Activated naive CD4-positive, alpha-beta T cell treated with anti-CD3 and anti-CD28 coated beads, Interleukin-2, amount 10 ng/mL, durations not matched to agents 7 days and 5 days (primary cell): ENCODE data around the gene RELCH.

Experiments
- CTCF ChIA-PET: fragments of 350-600 bp; sonication (Branson Sonifier 250); formaldehyde crosslinking; loops from one replicate; lab custom pipeline; 2021; ENCODE audit warnings: antibody characterized with exemption; lab: Charles Lee
- DNase-seq: peaks from one replicate; pipeline ENCODE4 v3.0.0-alpha.2; 2020
- H3K27ac Mint-ChIP-seq: one replicate; pipeline ENCODE4 v1.8.0; 2021; ENCODE audit warnings: mild to moderate bottlenecking, moderate library complexity, mixed read lengths
- H3K27me3 Mint-ChIP-seq: one replicate; pipeline ENCODE4 v1.8.0; 2021; ENCODE audit warnings: mild to moderate bottlenecking, mixed read lengths
- H3K36me3 Mint-ChIP-seq: one replicate; pipeline ENCODE4 v1.8.0; 2021; ENCODE audit warnings: mixed read lengths
- H3K4me1 Mint-ChIP-seq: one replicate; pipeline ENCODE4 v1.8.0; 2021; ENCODE audit warnings: mixed read lengths
- H3K4me3 Mint-ChIP-seq: one replicate; pipeline ENCODE4 v1.8.0; 2021; ENCODE audit warnings: mild to moderate bottlenecking, moderate library complexity, mixed read lengths
- H3K9me3 Mint-ChIP-seq: one replicate; pipeline ENCODE4 v1.8.0; 2021; ENCODE audit warnings: mixed read lengths

The RELCH gene

DNA sequence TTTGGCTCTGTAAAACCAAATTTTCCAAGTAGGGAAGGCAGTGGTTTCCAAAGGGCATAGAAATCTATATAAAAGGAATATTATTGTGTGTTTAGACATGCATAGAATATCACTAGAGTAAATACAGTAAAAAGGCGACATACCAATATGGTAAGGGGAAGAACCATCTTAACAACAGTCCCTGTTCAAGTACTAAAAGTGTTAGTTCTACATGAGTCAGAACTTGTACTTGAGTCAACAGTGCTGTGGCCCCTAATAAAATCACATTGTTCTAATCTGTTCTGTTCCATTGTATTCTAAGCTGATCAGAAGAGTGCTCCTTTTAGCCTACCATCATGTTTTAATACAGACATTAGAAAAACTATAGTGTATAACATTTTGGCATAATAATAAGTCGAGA lies 102.0 kb downstream of the RELCH start:
- H3K4me1 Mint-ChIP-seq, result no peaks in the 10 kb centered on the region

GRCh38 chr18:62294073-62294472 lies 107.0 kb downstream of the RELCH start:
- Mint-ChIP-seq H3K27ac (no peak overlapping the region), H3K4me3 (no peak overlapping the region), H3K27me3 (no peaks in the 10 kb centered on the region), H3K4me1 (no peaks in the 10 kb centered on the region), H3K36me3 (peaks cover 21% of the 10 kb centered on the region), H3K9me3 (no peaks in the 10 kb centered on the region)
- no peak for DNase-seq
- CTCF ChIA-PET, result interaction anchor here (1.2 kb wide), 1 partner anchor 8 kb away, joined by 3 read pairs; no protein-coding TSS in a partner anchor

More for the DNA sequence above, 102.0 kb downstream of the RELCH start:
- H3K36me3 Mint-ChIP-seq, result peaks cover 47% of the 10 kb centered on the region
- no peak for DNase-seq
- no peak overlapping the region for H3K4me3 Mint-ChIP-seq
- CTCF ChIA-PET, result no interaction called here
- no peaks in the 10 kb centered on the region for H3K27me3 Mint-ChIP-seq
- no peaks in the 10 kb centered on the region for H3K9me3 Mint-ChIP-seq
- no peak overlapping the region for H3K27ac Mint-ChIP-seq

GRCh38 chr18:62300359-62300963 lies 113.4 kb downstream of the RELCH start:
- H3K27ac Mint-ChIP-seq, result no peak overlapping the region
- H3K36me3 Mint-ChIP-seq, result peaks cover 52% of the 10 kb centered on the region
- no peak for DNase-seq
- no peak overlapping the region for H3K4me3 Mint-ChIP-seq
- H3K9me3 Mint-ChIP-seq, result no peaks in the 10 kb centered on the region
- H3K27me3 Mint-ChIP-seq, result no peaks in the 10 kb centered on the region
- CTCF ChIA-PET, result no interaction called here
- peaks cover 14% of the 10 kb centered on the region for H3K4me1 Mint-ChIP-seq

DNA sequence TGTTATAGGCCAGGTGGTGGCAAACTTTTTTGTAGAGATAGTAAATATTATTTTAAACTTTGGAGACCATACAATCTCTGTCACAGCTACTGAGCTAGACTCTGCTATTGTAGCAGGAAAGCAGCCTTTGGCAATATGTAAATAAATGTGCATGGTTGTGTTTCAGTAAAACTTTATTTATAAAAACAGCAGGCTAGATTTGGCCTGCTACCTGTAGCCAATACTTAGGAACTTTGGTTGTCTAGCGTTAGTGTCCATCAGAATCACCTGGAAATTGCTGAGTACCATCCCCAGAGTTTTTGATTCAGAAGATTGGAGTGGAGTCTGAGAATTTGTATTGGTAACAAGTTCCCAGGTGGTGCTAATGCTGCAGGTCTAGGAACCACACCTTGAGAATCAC lies 114.3 kb downstream of the RELCH start:
- Mint-ChIP-seq H3K36me3 (peaks cover 53% of the 10 kb centered on the region), H3K9me3 (no peaks in the 10 kb centered on the region), H3K27me3 (no peaks in the 10 kb centered on the region), H3K4me1 (peaks cover 14% of the 10 kb centered on the region), H3K27ac (no peak overlapping the region), H3K4me3 (no peak overlapping the region)
- DNase-seq, result no peak
- CTCF ChIA-PET, result no interaction called here

- Mint-ChIP-seq H3K36me3 (peaks cover 15% of the 10 kb centered on the region), H3K9me3 (no peaks in the 10 kb centered on the region), H3K4me3 (no peak overlapping the region), H3K27ac (no peak overlapping the region), H3K4me1 (no peaks in the 10 kb centered on the region), H3K27me3 (peaks cover 8% of the 10 kb centered on the region)
- no peak for DNase-seq
- CTCF ChIA-PET, result no interaction called here
These were observed 125.8 kb downstream of the RELCH start for GRCh38 chr18:62312851-62313250.

DNA sequence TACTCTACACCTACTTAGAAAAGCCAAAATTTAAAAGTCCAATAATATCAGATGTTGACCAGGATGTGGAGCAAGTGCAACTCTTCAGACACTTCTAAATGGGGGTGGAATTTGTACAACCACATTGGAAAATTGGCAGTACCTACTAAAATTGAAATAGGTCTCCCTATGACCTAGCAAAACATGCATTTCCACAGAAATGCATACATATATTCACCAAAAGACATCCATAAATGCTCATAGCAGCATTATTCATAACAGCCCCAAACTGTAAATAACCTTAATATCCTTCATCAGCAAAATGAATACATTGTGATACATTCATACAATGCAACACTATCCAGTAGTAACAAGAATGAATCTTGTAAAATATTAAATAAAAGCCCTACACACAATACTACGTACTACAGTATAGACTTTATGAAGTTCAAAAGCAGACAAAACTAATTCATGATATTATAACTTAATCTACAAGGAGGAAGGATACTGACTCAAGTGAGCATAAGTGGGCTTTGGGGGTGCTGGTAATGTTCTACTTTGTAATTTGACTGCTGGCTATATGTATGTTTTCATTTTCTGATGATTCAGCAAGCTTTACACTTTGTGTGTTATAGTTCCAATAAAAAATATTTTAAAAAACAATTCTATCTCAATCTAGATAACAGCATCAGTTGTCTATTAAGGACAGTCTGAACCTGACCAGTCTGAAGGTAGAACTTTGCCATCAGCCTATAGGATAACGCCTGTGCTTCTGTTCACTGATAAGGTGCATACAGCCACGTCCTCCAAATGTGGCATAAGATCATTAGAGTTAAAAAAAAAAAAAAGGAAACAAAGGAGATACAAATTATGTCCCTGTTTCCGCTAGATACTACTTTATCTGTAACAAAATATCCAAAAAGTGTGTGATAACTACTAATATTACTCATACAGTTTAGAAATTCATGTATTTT lies 131.4 kb downstream of the RELCH start:
- Mint-ChIP-seq H3K9me3 (no peaks in the 10 kb centered on the region), H3K36me3 (no peaks in the 10 kb centered on the region), H3K4me3 (no peak overlapping the region), H3K27ac (no peak overlapping the region), H3K27me3 (peaks cover 32% of the 10 kb centered on the region), H3K4me1 (no peaks in the 10 kb centered on the region)
- CTCF ChIA-PET, result no interaction called here
- no peak for DNase-seq

- Mint-ChIP-seq H3K4me3 (no peak overlapping the region), H3K27ac (no peak overlapping the region), H3K27me3 (peaks cover 55% of the 10 kb centered on the region), H3K4me1 (peaks cover 14% of the 10 kb centered on the region), H3K9me3 (no peaks in the 10 kb centered on the region), H3K36me3 (peaks cover 4% of the 10 kb centered on the region)
- CTCF ChIA-PET, result no interaction called here
- no peak for DNase-seq
These were observed 134.1 kb downstream of the RELCH start for GRCh38 chr18:62321201-62321600.

DNA sequence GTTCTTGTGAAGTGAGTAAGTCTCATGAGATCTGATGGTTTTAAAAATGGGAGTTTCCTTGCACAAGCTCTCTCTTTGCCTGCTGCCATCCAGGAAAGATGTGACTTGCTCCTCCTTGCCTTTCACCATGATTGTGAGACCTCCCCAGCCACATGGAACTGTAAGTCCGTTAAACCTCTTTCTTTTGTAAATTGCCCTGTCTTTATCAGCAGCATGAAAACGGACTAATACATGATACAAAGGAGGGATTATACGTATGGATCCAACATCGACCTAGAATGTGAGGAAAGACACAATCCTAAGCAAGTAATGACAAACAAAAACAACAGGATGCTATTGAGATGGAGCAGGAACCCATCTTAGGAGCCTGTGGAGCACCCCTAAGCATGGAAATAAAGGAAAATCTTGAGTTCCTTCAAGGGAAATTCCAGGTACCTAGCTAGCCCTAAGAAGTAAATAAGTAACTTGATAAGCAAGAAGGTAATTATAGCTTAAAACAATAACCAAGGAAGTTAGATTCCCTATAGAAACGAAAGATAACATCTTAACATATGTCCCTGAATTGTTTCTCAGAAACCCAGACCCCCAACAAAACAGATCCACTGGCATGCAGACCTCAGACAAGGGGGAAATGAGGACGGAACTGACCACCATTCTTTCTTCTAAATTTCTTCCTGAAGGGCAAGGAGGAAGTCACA lies 136.6 kb downstream of the RELCH start:
- DNase-seq, result no peak
- CTCF ChIA-PET, result interaction anchor here (1.0 to 1.4 kb wide), 5 partner anchors 8 to 216 kb away, joined by 3 to 4 read pairs (median 3); partner anchors contain the start of gene ZCCHC2
- Mint-ChIP-seq H3K4me3 (peak overlapping the region; percentile 80), H3K9me3 (no peaks in the 10 kb centered on the region), H3K27me3 (peaks cover 53% of the 10 kb centered on the region), H3K4me1 (peaks cover 37% of the 10 kb centered on the region), H3K27ac (no peak overlapping the region), H3K36me3 (peaks cover 4% of the 10 kb centered on the region)

DNA sequence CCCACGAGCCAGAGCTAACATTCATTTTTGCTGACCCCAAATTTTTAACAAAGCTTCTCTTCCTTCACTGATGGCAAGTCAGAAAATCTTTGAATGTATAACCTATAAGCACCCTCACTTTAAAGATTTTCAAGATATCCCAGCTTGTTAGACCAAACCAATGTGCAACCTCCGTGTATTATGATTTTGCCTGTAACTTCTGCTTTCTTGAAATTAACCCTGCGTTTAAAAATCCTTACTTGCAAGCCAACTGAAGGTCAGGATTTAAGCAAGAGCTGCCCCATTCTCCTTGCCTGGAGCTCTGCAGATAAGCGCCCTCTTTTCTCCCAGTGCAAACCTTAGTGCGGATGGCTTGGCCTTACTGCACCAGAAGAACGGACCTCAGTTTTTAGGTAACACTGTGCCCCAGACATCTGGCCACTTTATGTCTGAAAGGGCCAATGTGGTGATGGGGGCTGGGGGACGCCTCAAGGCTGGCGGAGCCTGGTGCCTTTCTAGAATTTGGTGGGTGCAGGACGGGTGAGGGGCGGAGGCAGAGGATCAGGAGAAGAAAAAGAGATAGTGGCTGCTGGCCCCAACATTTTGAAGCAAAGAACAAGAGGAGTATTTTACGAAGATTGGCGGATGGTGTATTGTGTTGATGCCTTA lies 137.2 kb downstream of the RELCH start:
- Mint-ChIP-seq H3K36me3 (peaks cover 4% of the 10 kb centered on the region), H3K4me3 (peak overlapping the region; percentile 80), H3K27me3 (peaks cover 52% of the 10 kb centered on the region), H3K4me1 (peaks cover 44% of the 10 kb centered on the region), H3K27ac (peak overlapping the region; percentile 17), H3K9me3 (no peaks in the 10 kb centered on the region)
- CTCF ChIA-PET, result interaction anchor here (1.0 to 1.4 kb wide), 7 partner anchors 9 to 260 kb away, joined by 3 to 4 read pairs (median 3); partner anchors contain the start of gene ZCCHC2
- DNase-seq, result no peak

DNA sequence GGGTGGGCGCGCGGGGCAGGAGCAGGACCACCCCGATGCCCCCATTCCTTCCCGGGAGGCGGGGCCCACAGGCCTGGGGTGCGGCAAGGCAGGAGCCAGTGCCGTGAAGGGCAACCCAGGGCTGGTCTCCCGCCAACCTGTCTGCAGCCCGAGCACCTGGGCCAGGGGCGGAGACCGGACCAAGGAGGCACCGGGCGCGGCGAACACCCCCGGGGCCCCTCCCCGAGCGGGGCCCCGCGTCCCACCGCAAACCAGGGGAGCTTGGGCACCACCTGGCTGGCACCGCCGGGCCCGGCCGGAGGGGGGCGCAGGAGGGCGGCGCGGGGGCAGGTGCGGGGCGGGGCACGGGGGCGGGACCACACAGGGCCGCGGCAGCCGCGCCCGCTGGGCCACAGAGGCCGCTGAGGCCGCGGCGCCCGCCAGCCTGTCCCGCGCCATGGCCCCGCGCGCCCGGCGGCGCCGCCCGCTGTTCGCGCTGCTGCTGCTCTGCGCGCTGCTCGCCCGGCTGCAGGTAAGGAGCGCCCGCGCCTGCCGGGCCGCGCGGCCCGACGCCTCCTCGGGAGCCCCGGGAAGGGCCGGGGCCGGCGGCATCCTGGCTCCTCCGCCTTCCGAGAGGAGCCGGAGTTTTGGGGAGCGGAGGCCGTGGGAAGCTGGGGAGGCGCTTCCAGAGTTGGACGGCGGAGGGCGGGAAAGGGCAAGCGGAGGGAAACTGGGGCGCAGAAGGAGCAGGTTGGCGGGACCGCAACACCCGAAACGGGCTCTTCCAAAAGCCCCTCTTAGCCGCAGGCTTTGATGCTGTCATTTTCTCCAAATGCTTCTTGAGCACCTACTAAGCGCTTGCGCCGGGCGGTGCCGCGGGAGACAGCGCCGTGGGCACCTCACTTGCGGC lies 138.1 kb downstream of the RELCH start, which contains the start of gene TNFRSF11A:
TNFRSF11A (plus strand) TSS at position 394 of the 889 bp plus-strand sequence; CDS start at position 437, 43 bp downstream.
- no peaks in the 10 kb centered on the region for H3K9me3 Mint-ChIP-seq
- H3K36me3 Mint-ChIP-seq, result peaks cover 5% of the 10 kb centered on the region
- CTCF ChIA-PET, result interaction anchor here (0.6 to 1.4 kb wide), 3 partner anchors 8 to 259 kb away, joined by 3 to 4 read pairs (median 3); no protein-coding TSS in a partner anchor
- peaks cover 52% of the 10 kb centered on the region for H3K4me1 Mint-ChIP-seq
- H3K27me3 Mint-ChIP-seq, result peaks cover 53% of the 10 kb centered on the region
- peak; percentile 78 for DNase-seq
- H3K27ac Mint-ChIP-seq, result peak within 1 kb of the TSS; percentile 17
- peak within 1 kb of the TSS; percentile 91 for H3K4me3 Mint-ChIP-seq

GRCh38 chr18:62325806-62326645 lies 139.0 kb downstream of the RELCH start:
- Mint-ChIP-seq H3K27ac (no peak overlapping the region), H3K4me1 (peaks cover 59% of the 10 kb centered on the region), H3K4me3 (peak overlapping the region; percentile 91)

More at GRCh38 chr18:62325806-62326645, 139.0 kb downstream of the RELCH start:
- CTCF ChIA-PET, result interaction anchor here (0.6 to 1.9 kb wide), 3 partner anchors 16 to 258 kb away, joined by 4 to 5 read pairs (median 4); no protein-coding TSS in a partner anchor
- DNase-seq, result peak; percentile 53
- Mint-ChIP-seq H3K27me3 (peaks cover 57% of the 10 kb centered on the region), H3K36me3 (peaks cover 10% of the 10 kb centered on the region), H3K9me3 (no peaks in the 10 kb centered on the region)
